Fibroblast of pulmonary artery (primary cell): ENCODE measurements around the gene KCNQ5.

ENCODE experiments used
- DNase-seq: peaks from one replicate; pipeline ENCODE4 v3.0.0-alpha.2; 2010; ENCODE audit warnings: low read depth
- H3K4me3 ChIP-seq: replicated peaks from 2 replicates; pipeline ENCODE4 v1.5.1; 2011; ENCODE audit warnings: low read depth, mild to moderate bottlenecking, control low read depth, low read length, moderate library complexity
- CTCF ChIP-seq: IDR thresholded peaks from 2 replicates; pipeline ENCODE4 v1.5.1; 2011; ENCODE audit warnings: mild to moderate bottlenecking, control low read depth, low read length, inconsistent platforms; ENCODE audit errors: missing control alignments

Gene KCNQ5

GRCh38 chr6:73042892-73043291 is 421.0 kb downstream of the KCNQ5 start:
- no peak for TF ChIP-seq CTCF
- peak; percentile 35 for DNase-seq
- H3K4me3 ChIP-seq: no peak overlapping the region

- no peak overlapping the region for H3K4me3 ChIP-seq
- no peak for TF ChIP-seq CTCF
- no peak for DNase-seq
Measured at GRCh38 chr6:73043446-73043845, 421.6 kb downstream of the KCNQ5 start.

- DNase-seq: no peak
- no peak for TF ChIP-seq CTCF
- no peak overlapping the region for H3K4me3 ChIP-seq
Measured at GRCh38 chr6:73045609-73046008, 423.7 kb downstream of the KCNQ5 start.

- DNase-seq: no peak
- no peak for TF ChIP-seq CTCF
- no peak overlapping the region for H3K4me3 ChIP-seq
Measured at GRCh38 chr6:73047801-73048200, 425.9 kb downstream of the KCNQ5 start.

- DNase-seq: no peak
- no peak for TF ChIP-seq CTCF
- H3K4me3 ChIP-seq: no peak overlapping the region
Measured at GRCh38 chr6:73049971-73050594, 428.2 kb downstream of the KCNQ5 start.

- DNase-seq: peak; percentile 34
- TF ChIP-seq CTCF: no peak
- H3K4me3 ChIP-seq: no peak overlapping the region
Measured at GRCh38 chr6:73050706-73051105, 428.8 kb downstream of the KCNQ5 start.

GRCh38 chr6:73051147-73051546 is 429.3 kb downstream of the KCNQ5 start:
- TF ChIP-seq CTCF: no peak
- no peak overlapping the region for H3K4me3 ChIP-seq
- no peak for DNase-seq
